Activated CD4-positive, alpha-beta memory T cell treated with anti-CD3 and anti-CD28 coated beads, Interleukin-2, amount 10 ng/mL, durations not matched to agents 7 days and 5 days (primary cell): ENCODE results near the gene MYADM. TPM values are rescaled to one million over a fixed set of nuclear protein-coding genes. Genes with fewer than 3 reads are reported as not detected.
"Not testable (repeated sequence)": the region's sequence is repeated elsewhere in the genome, so short reads cannot be mapped to it uniquely, and the experiment has no call there.

Source experiments
- CTCF ChIA-PET: fragments of 350-600 bp; sonication (Branson Sonifier 250); formaldehyde crosslinking; loops from one replicate; lab custom pipeline; 2021; ENCODE audit warnings: antibody characterized with exemption, inconsistent platforms; lab: Charles Lee
- POLR2A ChIA-PET: fragments of 350-600 bp; sonication (Branson Sonifier 250); formaldehyde crosslinking; loops from one replicate; lab custom pipeline; 2021; ENCODE audit warnings: antibody characterized with exemption; lab: Charles Lee
- DNase-seq: peaks from one replicate; pipeline ENCODE4 v3.0.0-alpha.2; 2020
- H3K27ac Mint-ChIP-seq: one replicate; pipeline ENCODE4 v1.8.0; 2021; ENCODE audit warnings: mild to moderate bottlenecking, mixed read lengths
- H3K27me3 Mint-ChIP-seq: one replicate; pipeline ENCODE4 v1.8.0; 2021; ENCODE audit warnings: mixed read lengths
- H3K36me3 Mint-ChIP-seq: one replicate; pipeline ENCODE4 v1.8.0; 2021; ENCODE audit warnings: low read depth, mixed read lengths
- H3K4me1 Mint-ChIP-seq: one replicate; pipeline ENCODE4 v1.8.0; 2021; ENCODE audit warnings: mixed read lengths
- H3K4me3 Mint-ChIP-seq: one replicate; pipeline ENCODE4 v1.8.0; 2021; ENCODE audit warnings: mild to moderate bottlenecking, mixed read lengths
- H3K9me3 Mint-ChIP-seq: one replicate; pipeline ENCODE4 v1.8.0; 2021; ENCODE audit warnings: mixed read lengths
- total RNA-seq, 2 experiments: library from RNA; stranded (reverse); gene quantifications; one replicate each; pipeline ENCODE4 v1.2.3, GENCODE V29; 2021

The MYADM gene, protein sequence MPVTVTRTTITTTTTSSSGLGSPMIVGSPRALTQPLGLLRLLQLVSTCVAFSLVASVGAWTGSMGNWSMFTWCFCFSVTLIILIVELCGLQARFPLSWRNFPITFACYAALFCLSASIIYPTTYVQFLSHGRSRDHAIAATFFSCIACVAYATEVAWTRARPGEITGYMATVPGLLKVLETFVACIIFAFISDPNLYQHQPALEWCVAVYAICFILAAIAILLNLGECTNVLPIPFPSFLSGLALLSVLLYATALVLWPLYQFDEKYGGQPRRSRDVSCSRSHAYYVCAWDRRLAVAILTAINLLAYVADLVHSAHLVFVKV
- 100 to 1,000 TPM; 109 TPM for total RNA-seq

DNA sequence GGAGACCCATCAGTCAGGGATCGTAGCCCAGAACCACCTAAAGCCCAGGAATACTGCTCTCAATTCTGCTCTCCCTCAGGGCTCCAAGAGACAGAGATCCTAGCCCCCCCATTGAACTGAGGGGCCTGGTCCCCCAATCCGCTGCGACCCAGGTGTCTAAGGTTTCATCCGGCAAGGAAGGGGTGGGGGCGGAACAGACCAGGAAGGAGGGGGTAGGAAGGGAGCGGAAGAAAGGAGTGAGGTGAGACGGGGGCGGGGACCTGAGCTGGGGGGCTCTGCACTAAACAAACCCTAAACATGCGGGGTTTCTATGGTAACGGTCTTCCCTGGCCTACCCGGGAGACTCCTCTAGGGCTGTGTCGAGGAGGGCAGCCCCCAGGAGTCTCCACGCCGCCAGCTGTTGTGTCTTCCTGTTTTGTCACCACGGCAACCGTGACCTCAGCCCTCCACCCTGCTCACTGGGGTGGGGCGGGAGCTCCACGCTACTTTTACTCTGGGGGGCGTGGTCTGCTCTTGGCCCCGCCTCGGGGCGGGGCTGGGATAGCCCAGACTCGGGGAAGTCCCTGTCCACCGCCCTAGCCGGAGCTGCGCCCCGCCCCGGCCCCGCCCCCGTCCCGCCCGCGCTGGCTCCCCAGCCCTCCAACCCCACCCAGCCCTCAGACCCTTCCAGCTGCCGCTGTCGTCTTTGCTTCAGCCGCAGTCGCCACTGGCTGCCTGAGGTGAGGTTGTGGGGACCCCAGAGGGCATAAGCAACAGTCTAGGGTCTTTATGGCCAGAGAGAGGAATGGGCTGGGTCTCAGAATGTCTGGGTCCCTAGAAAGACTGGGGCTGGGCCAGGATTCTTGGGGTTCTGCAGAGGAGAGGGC, at the start of gene MYADM:
Gene MYADM, plus strand, starts transcription at position 659 of the 866 bp plus-strand sequence. CDS start 5,647 bp downstream, outside the sequence.
- H3K27ac Mint-ChIP-seq, result peak within 1 kb of the TSS; percentile 90
- H3K4me3 Mint-ChIP-seq, result peak within 1 kb of the TSS; percentile 97
- ChIA-PET POLR2A (interaction anchor here (0.8 to 4.0 kb wide), 9 partner anchors 8 to 324 kb away, joined by 3 to 49 read pairs (median 10); partner anchors contain the start of genes PRKCG and TSEN34), CTCF (interaction anchor here (0.9 to 3.5 kb wide), 7 partner anchors 9 to 163 kb away, joined by 3 to 31 read pairs (median 4); partner anchors contain the start of gene PRKCG)
- peaks cover 21% of the 10 kb centered on the region for H3K36me3 Mint-ChIP-seq
- H3K9me3 Mint-ChIP-seq, result no peaks in the 10 kb centered on the region
- peaks cover 2% of the 10 kb centered on the region for H3K27me3 Mint-ChIP-seq
- peak; percentile 100 for DNase-seq
- peaks cover 43% of the 10 kb centered on the region for H3K4me1 Mint-ChIP-seq

DNA sequence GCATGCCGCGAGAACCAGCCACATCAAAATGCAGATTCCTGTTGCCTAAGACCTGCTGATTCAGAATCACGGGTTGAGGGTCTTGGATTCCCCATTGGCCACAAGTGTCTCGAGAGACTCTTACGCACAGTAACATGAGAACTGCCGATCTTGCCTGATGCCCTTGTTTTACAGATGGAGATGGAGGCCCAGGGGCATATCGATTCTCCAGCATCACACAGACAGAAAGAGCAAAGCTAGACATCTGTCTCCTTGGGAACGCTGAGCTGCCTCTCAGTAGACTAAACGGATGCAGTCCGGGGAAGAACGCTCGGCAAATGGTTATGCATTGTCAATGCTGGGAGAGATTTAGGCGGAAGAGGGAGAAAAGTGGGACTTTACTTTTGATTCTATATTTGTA, 48.9 kb upstream of the MYADM start:
- H3K4me1 Mint-ChIP-seq, result no peaks in the 10 kb centered on the region
- no peaks in the 10 kb centered on the region for H3K36me3 Mint-ChIP-seq
- no peak overlapping the region for H3K4me3 Mint-ChIP-seq
- H3K9me3 Mint-ChIP-seq, result no peaks in the 10 kb centered on the region
- H3K27ac Mint-ChIP-seq, result no peak overlapping the region
- CTCF ChIA-PET, result no interaction called here
- POLR2A ChIA-PET, result no interaction called here
- DNase-seq, result no peak
- H3K27me3 Mint-ChIP-seq, result peaks cover 2% of the 10 kb centered on the region

DNA sequence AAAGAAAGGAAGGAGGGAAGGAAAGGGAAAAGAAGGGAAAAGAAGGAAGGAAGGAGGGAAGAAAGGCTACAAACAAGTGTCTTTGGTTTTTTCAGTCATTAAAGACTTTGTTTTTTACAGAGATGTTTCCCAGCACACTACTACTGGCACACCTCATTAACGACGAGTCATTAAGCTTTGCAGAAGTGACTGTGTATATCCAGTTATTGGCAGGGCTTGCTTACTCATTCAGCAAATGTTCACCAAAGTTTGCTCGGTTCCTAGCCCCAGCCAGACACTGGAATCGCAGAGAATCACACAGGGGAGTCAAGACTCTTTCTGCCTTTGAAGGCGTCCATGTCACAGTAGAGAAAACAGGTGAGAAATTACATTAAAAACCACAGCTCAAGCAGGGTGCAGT, 47.8 kb upstream of the MYADM start:
- ChIA-PET CTCF (interaction anchor here (1.0 to 1.1 kb wide), 2 partner anchors 27 to 34 kb away, joined by 3 read pairs; no protein-coding TSS in a partner anchor), POLR2A (no interaction called here)
- no peak for DNase-seq
- Mint-ChIP-seq H3K27ac (no peak overlapping the region), H3K36me3 (no peaks in the 10 kb centered on the region), H3K4me3 (no peak overlapping the region), H3K27me3 (peaks cover 5% of the 10 kb centered on the region), H3K9me3 (no peaks in the 10 kb centered on the region), H3K4me1 (peaks cover 2% of the 10 kb centered on the region)

DNA sequence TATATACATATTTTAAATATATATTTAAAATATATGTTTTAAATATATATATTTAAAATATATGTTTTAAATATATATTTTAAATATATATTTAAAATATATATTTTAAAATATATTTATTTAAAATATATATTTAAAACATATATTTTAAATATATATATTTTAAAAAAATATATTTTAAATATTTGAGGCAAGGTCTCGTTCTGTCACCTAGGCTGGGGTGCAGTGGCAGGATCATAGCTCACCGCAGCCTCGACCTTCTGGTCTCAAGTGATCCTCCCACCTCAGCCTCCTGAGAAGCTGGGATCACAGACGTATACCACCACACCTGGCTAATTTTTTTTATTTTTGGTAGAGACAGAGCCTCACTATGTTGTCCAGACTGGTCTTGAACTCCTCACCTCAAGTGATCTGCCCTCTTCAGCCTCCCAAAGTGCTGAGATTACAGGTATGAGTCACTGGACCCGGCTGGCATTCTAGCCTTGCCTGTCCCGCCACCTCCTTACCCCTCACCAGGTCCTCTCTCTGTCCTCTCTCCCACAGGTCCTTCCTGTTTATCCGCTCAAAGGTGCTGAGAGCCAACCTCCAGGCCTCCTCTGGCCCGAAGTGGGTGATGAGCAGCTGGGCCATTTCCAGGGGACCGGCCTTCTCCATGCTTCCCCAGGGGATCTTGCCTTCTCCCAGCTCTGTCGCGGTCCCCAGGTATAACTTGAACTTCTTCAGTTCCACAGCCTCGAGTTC, 44.1 kb upstream of the MYADM start:
- CTCF ChIA-PET, result interaction anchor here (0.6 kb wide), 2 partner anchors 31 to 658 kb away, joined by 3 read pairs; no protein-coding TSS in a partner anchor
- Mint-ChIP-seq H3K4me3 (no peak overlapping the region), H3K36me3 (no peaks in the 10 kb centered on the region), H3K27me3 (peaks cover 6% of the 10 kb centered on the region), H3K9me3 (no peaks in the 10 kb centered on the region), H3K4me1 (peaks cover 2% of the 10 kb centered on the region), H3K27ac (no peak overlapping the region)
- DNase-seq, result no peak
- POLR2A ChIA-PET, result no interaction called here

DNA sequence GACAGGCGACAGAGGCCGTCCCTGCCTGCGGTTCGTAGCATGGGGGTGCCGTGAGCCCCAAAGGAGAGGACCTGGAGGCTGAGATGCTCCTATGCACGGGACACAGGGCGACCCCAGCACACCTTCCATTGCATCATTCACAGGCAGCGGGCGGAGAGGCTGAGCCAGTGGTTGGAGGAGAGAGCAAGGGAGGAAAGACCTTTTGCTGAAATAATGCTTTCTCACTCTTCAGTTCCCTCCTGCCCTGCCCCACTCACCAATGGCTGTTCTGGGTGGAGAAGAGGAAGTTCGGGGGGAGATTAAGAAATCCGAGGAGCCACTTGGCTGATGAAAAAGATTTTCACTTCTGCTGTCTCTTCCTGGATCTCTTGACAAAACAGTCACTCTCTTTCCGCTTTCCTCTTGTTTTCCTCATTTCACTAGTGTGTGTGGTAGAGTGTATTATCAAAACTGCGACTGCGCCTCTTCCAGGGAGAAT, 43.5 kb upstream of the MYADM start, which contains the start of gene NLRP12:
Gene NLRP12, minus strand, starts transcription at position 181 of the 478 bp plus-strand sequence. Its CDS starts 140 bp downstream, at position 41.
- CTCF ChIA-PET, result interaction anchor here (0.6 kb wide), 2 partner anchors 31 to 657 kb away, joined by 3 read pairs; no protein-coding TSS in a partner anchor

DNA sequence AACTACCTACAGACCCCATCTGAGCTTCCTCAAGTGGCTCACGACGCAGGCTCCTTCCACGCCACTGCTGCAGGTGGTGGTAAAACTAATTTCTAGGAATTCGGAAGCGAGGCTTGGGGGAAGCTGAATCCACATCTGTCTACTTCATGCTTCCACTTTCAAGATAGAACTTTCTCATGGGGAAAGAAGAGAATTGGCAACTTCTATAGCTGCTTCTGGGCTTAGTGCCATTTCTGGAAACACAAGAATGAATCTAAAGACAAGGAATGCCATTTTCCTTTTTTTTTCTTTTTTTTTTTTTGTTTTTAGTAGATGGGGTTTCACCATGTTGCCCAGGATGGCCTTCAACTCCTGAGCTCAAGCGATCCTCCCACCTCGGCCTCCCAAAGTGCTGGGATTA, 40.8 kb upstream of the MYADM start:
- Mint-ChIP-seq H3K27ac (no peak overlapping the region), H3K36me3 (no peaks in the 10 kb centered on the region), H3K4me3 (no peak overlapping the region), H3K27me3 (peaks cover 17% of the 10 kb centered on the region), H3K4me1 (peaks cover 2% of the 10 kb centered on the region), H3K9me3 (no peaks in the 10 kb centered on the region)
- ChIA-PET CTCF (no interaction called here), POLR2A (no interaction called here)
- no peak for DNase-seq

More for the DNA sequence above, 43.5 kb upstream of the MYADM start, which contains the start of gene NLRP12:
- Mint-ChIP-seq H3K4me3 (no peak within 1 kb of the TSS), H3K4me1 (peaks cover 2% of the 10 kb centered on the region), H3K9me3 (no peaks in the 10 kb centered on the region), H3K27ac (no peak within 1 kb of the TSS), H3K36me3 (no peaks in the 10 kb centered on the region), H3K27me3 (peaks cover 8% of the 10 kb centered on the region)
- POLR2A ChIA-PET, result no interaction called here
- no peak for DNase-seq

DNA sequence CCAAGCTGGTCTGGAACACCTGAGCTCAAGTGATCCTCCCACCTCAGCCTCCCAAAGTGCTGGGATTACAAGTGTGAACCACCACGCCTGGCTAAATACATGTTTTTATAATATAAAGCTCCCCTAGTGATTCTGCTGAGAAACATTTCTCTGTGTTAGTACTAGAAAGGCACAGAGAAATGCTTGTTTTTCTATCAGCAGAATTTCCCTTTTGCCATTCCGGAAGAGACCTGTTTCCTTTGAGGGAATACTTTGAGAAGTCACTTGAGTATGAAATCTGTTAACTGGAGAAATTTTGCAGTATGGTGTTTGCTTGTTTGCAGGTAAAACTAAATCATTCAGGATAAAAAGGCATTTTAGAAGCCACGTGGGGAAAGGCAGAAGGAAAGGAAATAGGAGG, 39.2 kb upstream of the MYADM start:
- Mint-ChIP-seq H3K27me3 (peaks cover 30% of the 10 kb centered on the region), H3K27ac (no peak overlapping the region), H3K9me3 (no peaks in the 10 kb centered on the region), H3K36me3 (no peaks in the 10 kb centered on the region), H3K4me3 (no peak overlapping the region), H3K4me1 (peaks cover 2% of the 10 kb centered on the region)
- DNase-seq, result no peak
- POLR2A ChIA-PET, result no interaction called here
- CTCF ChIA-PET, result no interaction called here

DNA sequence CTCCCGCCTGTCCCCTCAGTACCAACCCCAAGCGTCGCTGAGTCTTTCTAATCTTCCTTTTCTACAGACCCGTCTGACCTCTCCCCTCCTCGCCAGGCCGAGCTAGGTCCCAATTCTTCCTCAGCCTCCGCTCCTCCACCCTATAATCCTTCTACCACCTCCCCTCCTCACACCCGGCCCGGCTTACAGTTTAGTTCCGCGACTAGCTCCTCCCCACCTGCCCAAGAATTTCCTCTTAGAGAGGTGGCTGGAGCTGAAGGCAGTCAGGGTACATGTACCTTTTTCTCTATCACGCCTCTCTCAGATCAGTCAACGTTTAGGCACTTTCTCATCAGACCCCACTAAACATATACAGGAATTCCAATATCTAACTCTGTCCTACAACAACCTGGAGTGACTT, 34.8 kb upstream of the MYADM start:
- H3K27me3 Mint-ChIP-seq, result peaks cover 30% of the 10 kb centered on the region
- H3K4me3 Mint-ChIP-seq, H3K36me3 Mint-ChIP-seq, H3K9me3 Mint-ChIP-seq, H3K27ac Mint-ChIP-seq, DNase-seq, H3K4me1 Mint-ChIP-seq, POLR2A ChIA-PET, CTCF ChIA-PET: not testable (repeated sequence)

DNA sequence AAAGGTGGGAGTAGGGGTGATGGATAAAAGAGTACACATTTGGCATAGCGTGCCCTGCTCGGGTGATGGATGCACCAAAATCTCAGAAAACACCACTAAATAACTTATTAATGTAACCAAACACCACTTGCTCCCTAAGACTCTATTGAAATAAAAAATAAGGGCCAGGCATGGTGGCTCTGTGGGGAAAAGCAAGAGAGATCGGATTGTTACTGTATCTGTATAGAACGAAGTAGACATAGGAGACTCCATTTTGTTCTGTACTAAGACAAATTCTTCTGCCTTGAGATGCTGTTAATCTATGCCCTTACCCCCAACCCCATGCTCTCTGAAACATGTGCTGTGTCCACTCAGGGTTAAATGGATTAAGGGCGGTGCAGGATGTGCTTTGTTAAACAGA, 29.2 kb upstream of the MYADM start:
- H3K36me3 Mint-ChIP-seq, H3K4me1 Mint-ChIP-seq, DNase-seq, H3K27ac Mint-ChIP-seq, POLR2A ChIA-PET, H3K9me3 Mint-ChIP-seq, H3K4me3 Mint-ChIP-seq, CTCF ChIA-PET: not testable (repeated sequence)
- peaks cover 10% of the 10 kb centered on the region for H3K27me3 Mint-ChIP-seq

DNA sequence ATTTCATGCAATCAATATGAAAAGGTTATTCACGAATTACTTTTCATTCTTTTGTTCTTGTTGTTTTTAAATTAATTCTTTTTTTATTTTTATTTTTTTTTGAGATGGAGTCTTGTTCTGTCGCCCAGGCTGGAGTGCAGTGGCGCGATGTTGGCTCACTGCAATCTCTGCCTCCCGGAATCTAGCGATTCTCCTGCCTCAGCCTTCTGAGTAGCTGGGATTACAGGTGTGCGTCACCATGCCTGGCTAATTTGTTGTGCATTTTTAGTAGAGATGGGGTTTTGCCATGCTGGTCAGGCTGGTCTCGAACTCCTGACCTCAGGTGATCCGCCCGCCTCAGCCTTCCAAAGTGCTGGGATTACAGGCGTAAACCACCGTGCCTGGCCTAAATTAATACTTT, 27.4 kb upstream of the MYADM start:
- H3K4me3 Mint-ChIP-seq, DNase-seq, H3K4me1 Mint-ChIP-seq, H3K36me3 Mint-ChIP-seq, H3K9me3 Mint-ChIP-seq, POLR2A ChIA-PET, H3K27ac Mint-ChIP-seq, H3K27me3 Mint-ChIP-seq: not testable (repeated sequence)
- CTCF ChIA-PET, result interaction anchor here (2.0 kb wide), 1 partner anchor 190 kb away, joined by 11 read pairs; no protein-coding TSS in a partner anchor

DNA sequence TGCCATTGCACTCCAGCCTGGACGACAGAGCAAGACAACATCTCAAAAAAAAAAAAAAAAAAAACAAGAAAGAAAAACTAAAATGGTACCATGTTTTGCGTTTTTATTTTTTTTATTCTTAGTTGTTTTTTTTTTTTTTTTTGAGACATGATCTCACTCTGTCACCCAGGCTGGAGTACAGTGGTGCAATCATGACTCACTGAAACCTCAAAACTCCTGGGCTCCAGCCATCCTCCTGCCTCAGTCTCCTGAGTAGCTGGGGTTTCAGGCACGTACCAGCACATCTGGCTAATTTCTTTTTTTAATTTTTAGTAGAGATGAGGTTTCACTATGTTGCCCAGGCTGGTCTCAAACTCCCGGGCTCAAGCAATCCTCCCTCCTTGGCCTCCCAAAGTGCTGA, 26.8 kb upstream of the MYADM start:
- POLR2A ChIA-PET, H3K4me1 Mint-ChIP-seq, H3K36me3 Mint-ChIP-seq, DNase-seq, H3K27me3 Mint-ChIP-seq, H3K4me3 Mint-ChIP-seq, H3K27ac Mint-ChIP-seq, H3K9me3 Mint-ChIP-seq: not testable (repeated sequence)
- CTCF ChIA-PET, result interaction anchor here (0.7 to 2.0 kb wide), 7 partner anchors 13 to 189 kb away, joined by 3 to 14 read pairs (median 7); no protein-coding TSS in a partner anchor

DNA sequence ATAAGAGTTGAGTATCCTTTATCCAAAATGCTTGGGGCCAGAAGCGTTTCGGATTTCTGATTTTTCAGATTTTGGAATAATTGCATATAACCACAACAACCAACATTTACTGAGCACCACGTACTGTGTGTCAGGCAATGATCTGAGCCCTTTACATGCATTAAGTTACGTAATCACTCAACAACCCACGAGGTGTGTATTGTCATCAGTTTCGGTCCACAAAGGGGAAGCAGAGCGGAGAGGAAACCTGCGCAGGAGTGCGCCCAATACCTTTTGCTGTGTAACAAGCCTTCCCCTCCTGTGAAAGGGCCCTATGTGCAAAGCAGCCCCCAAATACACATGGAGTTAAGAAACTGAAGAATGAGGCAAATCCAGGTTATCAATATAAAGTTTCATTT, 22.8 kb upstream of the MYADM start:
- ChIA-PET CTCF (no interaction called here), POLR2A (no interaction called here)
- H3K4me1 Mint-ChIP-seq, result peaks cover 6% of the 10 kb centered on the region
- H3K9me3 Mint-ChIP-seq, result no peaks in the 10 kb centered on the region
- no peak overlapping the region for H3K4me3 Mint-ChIP-seq
- H3K36me3 Mint-ChIP-seq, result no peaks in the 10 kb centered on the region
- H3K27ac Mint-ChIP-seq, result no peak overlapping the region
- DNase-seq, result no peak
- H3K27me3 Mint-ChIP-seq, result peaks cover 16% of the 10 kb centered on the region
